ENCODE measurements around the gene DPP7.

Gene DPP7

GRCh38 chr9:137114613-137115393 lies at the start of gene DPP7:
DPP7 (minus strand) TSS chr9:137114733; CDS start chr9:137114713, 20 bp downstream.
- peak within 1 kb of the TSS; percentile 8 for H3K4me3 ChIP-seq (ENCODE audit: low read depth, low read length)

- no peak overlapping the region for H3K4me3 ChIP-seq (ENCODE audit: low read depth, low read length)
Observed at GRCh38 chr9:137163805-137164204, 49.3 kb upstream of the DPP7 start.

GRCh38 chr9:137163365-137163715 lies 48.8 kb upstream of the DPP7 start:
- H3K4me3 ChIP-seq (ENCODE audit: low read depth, low read length) = peak overlapping the region; percentile 4

- peak overlapping the region; percentile 4 for H3K4me3 ChIP-seq (ENCODE audit: low read depth, low read length)
Observed at GRCh38 chr9:137162505-137163364, 48.2 kb upstream of the DPP7 start.

GRCh38 chr9:137161558-137162486 lies 47.3 kb upstream of the DPP7 start:
- no peak overlapping the region for H3K4me3 ChIP-seq (ENCODE audit: low read depth, low read length)

- no peak overlapping the region for H3K4me3 ChIP-seq (ENCODE audit: low read depth, low read length)
Observed at GRCh38 chr9:137160716-137161557, 46.4 kb upstream of the DPP7 start.

GRCh38 chr9:137160054-137160425 lies 45.5 kb upstream of the DPP7 start:
- H3K4me3 ChIP-seq (ENCODE audit: low read depth, low read length) = no peak overlapping the region

GRCh38 chr9:137159105-137160053 lies 44.8 kb upstream of the DPP7 start:
- no peak overlapping the region for H3K4me3 ChIP-seq (ENCODE audit: low read depth, low read length)

GRCh38 chr9:137158625-137159024 lies 44.1 kb upstream of the DPP7 start:
- H3K4me3 ChIP-seq (ENCODE audit: low read depth, low read length) = no peak overlapping the region

- no peak overlapping the region for H3K4me3 ChIP-seq (ENCODE audit: low read depth, low read length)
Observed at GRCh38 chr9:137157618-137158415, 43.3 kb upstream of the DPP7 start.

- peak overlapping the region; percentile 20 for H3K4me3 ChIP-seq (ENCODE audit: low read depth, low read length)
Observed at GRCh38 chr9:137156567-137157375, 42.2 kb upstream of the DPP7 start.

- no peak overlapping the region for H3K4me3 ChIP-seq (ENCODE audit: low read depth, low read length)
Observed at GRCh38 chr9:137152844-137153405, 38.4 kb upstream of the DPP7 start.

GRCh38 chr9:137150617-137151457 lies 36.3 kb upstream of the DPP7 start:
- H3K4me3 ChIP-seq (ENCODE audit: low read depth, low read length) = no peak overlapping the region

GRCh38 chr9:137149942-137150616 lies 35.5 kb upstream of the DPP7 start:
- H3K4me3 ChIP-seq (ENCODE audit: low read depth, low read length) = no peak overlapping the region

GRCh38 chr9:137149363-137149762 lies 34.8 kb upstream of the DPP7 start:
- no peak overlapping the region for H3K4me3 ChIP-seq (ENCODE audit: low read depth, low read length)

- H3K4me3 ChIP-seq (ENCODE audit: low read depth, low read length) = no peak overlapping the region
Observed at GRCh38 chr9:137148661-137149060, 34.1 kb upstream of the DPP7 start.

All from iPS-11a (cell line).